Right atrium auricular region (tissue), 2 donors: ENCODE data around the gene PPCS. TPM values are rescaled to one million over a fixed set of nuclear protein-coding genes. Genes with fewer than 3 reads are reported as not detected.
A peak's percentile ranks its signal among the peaks of the same experiment; 100 is the strongest.

ENCODE experiments used
- DNase-seq: peaks from one replicate; pipeline ENCODE4 v3.0.0-alpha.2; 2019; ENCODE audit warnings: low spot score
- H3K27ac ChIP-seq, 2 donors: fragments of 200-600 bp; sonication (generic); 1 replicate in 1 of 2; 2 replicates in 1 of 2; pipeline ENCODE4 v1.5.1; 2016 to 2019
- H3K27me3 ChIP-seq, 2 donors: fragments of 200-600 bp; sonication (generic); one replicate each; pipeline versions ENCODE4 v1.5.1 to v1.6.0; 2017 to 2019
- H3K36me3 ChIP-seq: fragments of 200-600 bp; sonication (generic); one replicate; pipeline ENCODE4 v1.5.1; 2016
- H3K4me1 ChIP-seq, 2 donors: fragments of 200-600 bp; sonication (generic); one replicate each; pipeline versions ENCODE4 v1.5.1 to v1.6.0; 2017 to 2019
- H3K4me3 ChIP-seq, 2 donors: fragments of 200-600 bp; sonication (generic); 1 replicate in 1 of 2; 2 replicates in 1 of 2; pipeline ENCODE4 v1.5.1; 2017 to 2019; ENCODE audit warnings: mild to moderate bottlenecking in 1 of 2, moderate library complexity in 1 of 2
- H3K9me3 ChIP-seq, 2 donors: fragments of 200-600 bp; sonication (generic); one replicate each; pipeline ENCODE4 v1.5.1; 2019
- CTCF ChIP-seq, 2 donors: fragments of 200-600 bp; sonication (generic); IDR thresholded peaks; one replicate each; pipeline ENCODE4 v1.5.1; 2019; ENCODE audit warnings: antibody characterized with exemption in 2 of 2
- total RNA-seq, 2 donors: library from RNA; depleted of rRNA; stranded (reverse); fragments of >200 nt; gene quantifications; one replicate each; pipeline ENCODE4 v1.1.0, GENCODE V29; 2016

The PPCS gene
- total RNA-seq, 2 donors from 2014 or later: 36.8 to 42.6 TPM

- Histone ChIP-seq H3K4me1 (peaks cover 0 to 28% of the 10 kb centered on the region in 2 donors), H3K27ac (peak overlapping the region; percentile 29 to 69), H3K36me3 (no peaks in the 10 kb centered on the region), H3K9me3 (no peaks in the 10 kb centered on the region), H3K27me3 (no peaks in the 10 kb centered on the region), H3K4me3 (no peak overlapping the region)
- no peak for DNase-seq
- TF ChIP-seq CTCF (IDR thresholded peaks at IDR 0.05): no peak
These were observed 36.2 kb upstream of the PPCS start for GRCh38 chr1:42420121-42420520.

GRCh38 chr1:42420911-42421585 lies 35.3 kb upstream of the PPCS start:
- no peak for DNase-seq
- Histone ChIP-seq H3K9me3 (no peaks in the 10 kb centered on the region), H3K36me3 (no peaks in the 10 kb centered on the region), H3K4me3 (no peak overlapping the region), H3K27ac (peak overlapping the region; percentile 46 to 69), H3K27me3 (no peaks in the 10 kb centered on the region), H3K4me1 (peaks cover 0 to 28% of the 10 kb centered on the region in 2 donors)
- TF ChIP-seq CTCF (IDR thresholded peaks at IDR 0.05): no peak

- no peak for TF ChIP-seq CTCF (IDR thresholded peaks at IDR 0.05)
- Histone ChIP-seq H3K27ac (no peak overlapping the region), H3K36me3 (no peaks in the 10 kb centered on the region), H3K4me3 (no peak overlapping the region), H3K4me1 (peaks cover 0 to 28% of the 10 kb centered on the region in 2 donors), H3K9me3 (no peaks in the 10 kb centered on the region), H3K27me3 (no peaks in the 10 kb centered on the region)
- DNase-seq: no peak
These were observed 33.6 kb upstream of the PPCS start for GRCh38 chr1:42422737-42423136.

- H3K27ac ChIP-seq: no peak overlapping the region
- no peaks in the 10 kb centered on the region for H3K9me3 ChIP-seq
- H3K4me3 ChIP-seq: no peak overlapping the region
- TF ChIP-seq CTCF (IDR thresholded peaks at IDR 0.05): no peak
- H3K27me3 ChIP-seq: no peaks in the 10 kb centered on the region
- H3K4me1 ChIP-seq: peaks cover 0 to 28% of the 10 kb centered on the region in 2 donors
- no peak for DNase-seq
- no peaks in the 10 kb centered on the region for H3K36me3 ChIP-seq
These were observed 32.7 kb upstream of the PPCS start for GRCh38 chr1:42423681-42424080.

- Histone ChIP-seq H3K9me3 (no peaks in the 10 kb centered on the region), H3K36me3 (no peaks in the 10 kb centered on the region), H3K4me1 (peaks cover 0 to 27% of the 10 kb centered on the region in 2 donors), H3K27ac (no peak overlapping the region), H3K27me3 (no peaks in the 10 kb centered on the region), H3K4me3 (no peak overlapping the region)
- DNase-seq: no peak
- no peak for TF ChIP-seq CTCF (IDR thresholded peaks at IDR 0.05)
These were observed 32.1 kb upstream of the PPCS start for GRCh38 chr1:42424201-42424600.

- no peak for DNase-seq
- H3K4me3 ChIP-seq: no peak overlapping the region
- no peaks in the 10 kb centered on the region for H3K9me3 ChIP-seq
- no peak overlapping the region for H3K27ac ChIP-seq
- H3K27me3 ChIP-seq: no peaks in the 10 kb centered on the region
- H3K4me1 ChIP-seq: no peaks in the 10 kb centered on the region
- no peaks in the 10 kb centered on the region for H3K36me3 ChIP-seq
- no peak for TF ChIP-seq CTCF (IDR thresholded peaks at IDR 0.05)
These were observed 29.1 kb upstream of the PPCS start for GRCh38 chr1:42427240-42427639.
